Measurements from ENCODE around the gene PRKAG3. TPM values are rescaled to one million over a fixed set of nuclear protein-coding genes. Genes with fewer than 3 reads are reported as not detected.

Gene PRKAG3
- total and polyA plus RNA-seq, 9 of the 15 experiments (the other 6 are each of a cell fraction or from before 2014, with no cell fraction given), result not detected

- intact Hi-C loops (cut with micrococcal nuclease) (no loop called here), in situ Hi-C loops (cut with MboI) (no loop called here)
- no peaks in the 10 kb centered on the region for H4K20me1 ChIP-seq (replicated peaks; ENCODE audit: control insufficient read depth, insufficient read depth, low read length)
- ATAC-seq (no peak; the same call in 2 of the 3 replicates), FAIRE-seq (no peak), DNase-seq (ENCODE audit: extremely low read depth in 1 of 4, low spot score in 3 of 4) (no peak)
- no peak overlapping the region for H2AFZ ChIP-seq (ENCODE audit: low read depth, low read length)
- no peak overlapping the region for H3K27ac ChIP-seq (ENCODE audit: extremely low read depth, low read depth, low read length)
- ChIA-PET POLR2A (no interaction called here), CTCF (ENCODE audit: low intra/inter-chr PET ratio) (no interaction called here)
- no peaks in the 10 kb centered on the region for H3K9me1 ChIP-seq (ENCODE audit: control insufficient read depth, insufficient read depth, low read length)
- H3K9me3 ChIP-seq (replicated peaks; ENCODE audit: control insufficient read depth, insufficient read depth, low read depth, low read length), result no peaks in the 10 kb centered on the region
- BruUV-seq (replicated peaks), result no TSS peak
- no peak overlapping the region for H3K4me2 ChIP-seq (ENCODE audit: insufficient read depth, low read length)
- H3K79me2 ChIP-seq (ENCODE audit: control insufficient read depth, insufficient read depth, low read length), result no peaks in the 10 kb centered on the region
- 18% methylated on average over 3 of the region's 13 CpGs for WGBS (ENCODE audit: insufficient coverage, low coverage, missing lambda C conversion rate)
- peaks cover 14 to 56% of the 10 kb centered on the region in 2 experiments; a peak in 4 of 5 replicates for H3K27me3 ChIP-seq (ENCODE audit: control insufficient read depth in 2 of 2, insufficient read depth in 2 of 2, low read length in 2 of 2)
- no peak overlapping the region; a peak in 1 of 4 replicates for H3K9ac ChIP-seq (ENCODE audit: insufficient read depth in 1 of 2, low read depth in 2 of 2, low read length in 2 of 2)
- TF ChIP-seq HDAC1 (IDR thresholded peaks at IDR 0.05) (no peak), GATA2 (CRISPR knock-in tag; IDR thresholded peaks at IDR 0.05) (no peak), SRSF3 (IDR thresholded peaks at IDR 0.05; ENCODE audit: insufficient read depth, low read length) (no peak), ZNF263 (CRISPR knock-in tag; IDR thresholded peaks at IDR 0.05; ENCODE audit: borderline replicate concordance) (no peak), JUND (IDR thresholded peaks at IDR 0.05; ENCODE audit: borderline replicate concordance, low read depth, low read length) (no peak), JUND (tag; IDR thresholded peaks at IDR 0.05; ENCODE audit: borderline replicate concordance, low read depth, low read length) (no peak), PPARD (CRISPR knock-in tag; IDR thresholded peaks at IDR 0.05) (no peak), POLR2G (IDR thresholded peaks at IDR 0.05; ENCODE audit: low read depth, low read length) (no peak), KDM5B (IDR thresholded peaks at IDR 0.05; ENCODE audit: insufficient replicate concordance, low read depth, low read length) (no peak), MCM7 (IDR thresholded peaks at IDR 0.05) (no peak), ZNF445 (CRISPR knock-in tag; IDR thresholded peaks at IDR 0.05; ENCODE audit: low read depth) (no peak), ARID1B (IDR thresholded peaks at IDR 0.05) (no peak), U2AF2 (optimal IDR thresholded peaks at IDR 0.05; ENCODE audit: low read depth, low read length) (no peak), CREB3 (tag; conservative IDR thresholded peaks at IDR 0.05; ENCODE audit: low read depth) (no peak)
- no peak overlapping the region for H3K4me3 ChIP-seq
- H3K36me3 ChIP-seq (ENCODE audit: control insufficient read depth, insufficient read depth, low read length), result no peaks in the 10 kb centered on the region
- no peaks in the 10 kb centered on the region for H3K4me1 ChIP-seq (replicated peaks in 1 of 2; ENCODE audit: control insufficient read depth in 2 of 2, insufficient read depth in 2 of 2, low read length in 2 of 2)
Observed at GRCh38 chr2:218814540-218815243, 16.9 kb downstream of the PRKAG3 start.

Measured in K562 (cell line).